Middle frontal gyrus (tissue), 1 donor: ENCODE data around the gene THAP5.

ENCODE experiments used
- DNase-seq: peaks from one replicate; pipeline ENCODE4 v3.0.0-alpha.2; 2015; ENCODE audit warnings: low spot score; ENCODE audit errors: extremely low spot score

The THAP5 gene, protein sequence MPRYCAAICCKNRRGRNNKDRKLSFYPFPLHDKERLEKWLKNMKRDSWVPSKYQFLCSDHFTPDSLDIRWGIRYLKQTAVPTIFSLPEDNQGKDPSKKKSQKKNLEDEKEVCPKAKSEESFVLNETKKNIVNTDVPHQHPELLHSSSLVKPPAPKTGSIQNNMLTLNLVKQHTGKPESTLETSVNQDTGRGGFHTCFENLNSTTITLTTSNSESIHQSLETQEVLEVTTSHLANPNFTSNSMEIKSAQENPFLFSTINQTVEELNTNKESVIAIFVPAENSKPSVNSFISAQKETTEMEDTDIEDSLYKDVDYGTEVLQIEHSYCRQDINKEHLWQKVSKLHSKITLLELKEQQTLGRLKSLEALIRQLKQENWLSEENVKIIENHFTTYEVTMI

DNA sequence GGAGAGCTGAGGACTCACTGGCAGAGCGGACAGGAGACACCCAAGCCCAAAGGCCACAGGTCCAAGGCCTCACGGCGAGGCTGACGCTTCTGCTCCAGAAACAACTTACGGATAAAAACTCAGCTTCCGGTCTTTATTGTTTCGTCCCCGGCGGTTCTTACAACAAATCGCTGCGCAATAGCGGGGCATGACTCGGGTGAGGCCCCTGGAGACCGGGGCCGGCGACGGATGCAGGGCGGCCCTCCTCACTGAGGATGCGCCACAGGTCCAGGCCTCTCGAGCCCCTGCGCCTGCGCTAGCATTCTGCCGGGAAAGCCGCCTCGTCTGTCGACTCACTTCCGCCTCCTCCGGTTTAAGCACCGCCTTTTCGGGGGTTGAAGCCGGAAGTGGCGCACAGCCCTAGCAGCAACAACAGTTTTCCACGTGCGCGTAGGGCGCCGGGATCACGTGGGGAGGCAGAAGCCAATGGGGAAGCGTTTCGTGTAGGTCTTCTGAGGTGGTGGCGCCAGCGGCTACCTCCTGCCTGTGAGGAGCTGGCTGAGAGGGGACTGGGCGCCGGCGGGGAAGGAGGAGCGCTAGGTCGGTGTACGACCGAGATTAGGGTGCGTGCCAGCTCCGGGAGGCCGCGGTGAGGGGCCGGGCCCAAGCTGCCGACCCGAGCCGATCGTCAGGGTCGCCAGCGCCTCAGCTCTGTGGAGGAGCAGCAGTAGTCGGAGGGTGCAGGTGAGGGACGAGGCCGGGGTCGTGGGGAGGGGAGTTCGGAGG is at the start of gene THAP5, which contains the start of gene DNAJB9:
Gene THAP5 (minus strand): TSS at position 326 of the 765 bp plus-strand sequence. CDS start 137 bp downstream, at position 189.
Gene DNAJB9 (plus strand): TSS at position 494 of the 765 bp plus-strand sequence. CDS start 1,853 bp downstream, outside the sequence.
- DNase-seq: peak; percentile 100

DNA sequence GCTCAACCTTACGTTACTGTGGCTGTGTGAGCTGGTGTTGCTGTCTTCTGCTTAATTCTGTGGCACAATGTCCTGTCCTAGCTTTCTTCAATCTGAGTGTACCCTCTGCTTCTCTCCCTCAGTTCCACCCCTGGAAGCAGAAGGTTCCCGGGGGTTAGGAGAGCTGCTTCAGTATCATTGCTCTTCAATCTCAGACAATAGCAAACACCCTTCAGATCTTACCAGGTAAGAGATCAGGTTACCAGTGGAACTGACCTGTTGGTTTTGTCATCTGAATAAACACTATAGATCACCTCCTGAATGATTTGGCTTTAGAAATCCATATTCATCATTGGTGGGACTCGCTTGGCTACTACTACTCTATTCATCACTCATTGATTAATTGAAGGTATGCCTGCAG is 48.5 kb upstream of the THAP5 start:
- no peak for DNase-seq

DNA sequence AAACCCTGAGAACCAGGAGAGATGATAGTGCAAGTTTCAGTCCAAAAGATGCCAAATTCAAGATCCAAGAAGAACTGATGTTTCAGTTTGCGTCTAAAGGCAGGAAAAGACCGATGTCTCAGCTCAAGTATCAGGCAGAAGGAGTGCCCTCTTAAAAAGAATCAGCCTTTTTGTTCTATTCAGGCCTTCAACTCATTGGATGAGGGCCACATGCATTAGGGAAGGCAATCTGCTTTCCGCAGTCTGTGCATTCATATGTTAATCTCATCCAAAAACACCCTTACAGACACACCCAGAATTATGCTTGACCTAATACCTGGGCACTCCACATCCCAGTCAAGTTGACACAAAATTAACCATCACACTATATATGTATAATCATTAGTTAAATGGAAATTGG is 45.4 kb upstream of the THAP5 start:
- DNase-seq: no peak

DNA sequence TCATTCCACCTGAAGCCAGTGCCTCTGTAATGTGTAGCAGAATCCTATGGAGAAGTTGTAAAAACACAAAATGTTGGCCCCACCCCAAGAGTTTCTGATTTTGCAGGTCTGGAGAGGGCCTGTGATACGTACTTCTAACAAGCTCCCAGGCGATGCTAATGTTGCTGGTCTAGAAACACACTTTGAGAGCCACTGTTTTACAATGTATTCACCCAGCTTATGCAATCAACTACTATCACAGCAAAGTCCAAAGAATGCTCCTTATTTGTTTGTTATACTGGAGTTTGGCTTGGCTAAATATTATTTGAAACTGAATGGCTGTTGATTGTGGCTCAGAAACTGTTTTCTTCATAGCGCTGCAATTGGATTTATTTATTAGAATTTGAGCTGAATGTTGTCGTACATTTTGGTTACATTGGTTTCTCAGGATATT is 44.5 kb upstream of the THAP5 start:
- no peak for DNase-seq

DNA sequence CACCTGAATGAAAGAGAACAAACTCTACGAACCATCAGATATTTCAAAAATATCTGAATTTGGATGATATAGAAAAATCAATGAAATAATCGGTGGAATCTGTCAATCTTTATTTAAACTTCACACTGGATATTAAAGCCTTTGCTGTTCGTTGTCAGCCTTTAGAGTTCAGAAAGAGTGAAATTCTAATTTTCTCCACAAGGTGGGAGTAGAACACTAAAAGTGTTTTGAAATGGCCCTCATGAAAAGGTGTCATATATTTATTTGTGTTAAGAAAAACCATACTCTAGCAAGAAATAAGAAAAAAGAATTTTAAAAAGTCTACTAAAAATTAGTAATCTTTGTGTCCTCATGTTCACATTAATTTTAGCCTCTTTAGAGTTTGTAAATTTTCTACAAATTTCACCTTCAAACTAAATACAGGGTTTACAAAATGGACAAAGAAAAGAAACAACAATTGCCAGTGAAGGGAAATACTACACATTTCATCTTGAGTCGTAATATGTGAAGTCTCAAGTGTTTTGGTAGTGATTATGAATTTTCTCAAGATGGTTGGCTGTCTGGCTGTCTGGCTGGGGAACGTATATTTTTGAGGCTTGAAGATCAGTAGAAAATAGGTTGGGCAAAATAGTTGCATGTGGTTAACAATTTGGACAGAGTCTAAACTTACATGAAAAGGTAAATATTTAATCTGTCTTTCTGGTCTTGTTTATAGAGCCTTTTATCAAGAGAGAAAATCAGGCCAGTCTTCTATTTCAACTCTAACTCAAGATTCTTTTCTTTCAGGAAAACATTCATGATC is 43.8 kb upstream of the THAP5 start:
- peak; percentile 69 for DNase-seq

DNA sequence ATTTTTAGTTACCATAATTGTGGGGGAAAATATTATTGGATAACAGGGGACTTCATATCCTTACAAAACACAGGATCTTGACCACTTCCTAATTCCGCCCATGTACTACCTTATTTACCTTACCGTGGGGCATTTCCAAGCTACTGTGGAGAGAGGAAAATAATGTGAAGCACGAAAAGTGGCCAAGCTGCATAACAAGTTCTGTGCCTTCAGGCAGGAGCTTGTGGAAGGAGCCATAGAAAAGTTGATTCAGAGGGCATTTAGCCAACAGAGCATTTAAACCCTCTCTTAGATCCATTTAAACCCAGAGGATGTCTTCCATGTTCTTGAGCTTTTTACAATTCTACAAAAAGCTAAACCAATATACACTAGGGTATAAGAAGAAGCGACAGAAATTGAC is 41.8 kb upstream of the THAP5 start:
- no peak for DNase-seq

DNA sequence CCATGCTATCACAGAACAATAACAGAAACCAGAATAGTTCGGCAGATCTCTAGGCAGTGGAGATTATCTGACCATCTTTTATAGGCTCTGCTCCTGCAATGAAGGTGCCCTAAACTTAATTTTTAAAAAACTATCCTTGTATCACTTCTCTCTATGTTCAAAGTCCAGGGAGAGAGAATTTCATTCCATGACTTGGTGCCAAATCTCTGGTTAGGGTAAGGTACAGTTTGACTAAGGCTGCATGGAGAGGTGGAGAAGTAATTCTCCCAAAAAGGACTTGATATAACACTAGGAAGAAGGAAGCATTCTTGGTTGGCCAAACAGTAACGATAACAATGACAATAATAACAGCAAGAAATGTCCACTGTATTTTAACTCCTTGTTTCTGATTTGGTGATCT is 40.1 kb upstream of the THAP5 start:
- no peak for DNase-seq

DNA sequence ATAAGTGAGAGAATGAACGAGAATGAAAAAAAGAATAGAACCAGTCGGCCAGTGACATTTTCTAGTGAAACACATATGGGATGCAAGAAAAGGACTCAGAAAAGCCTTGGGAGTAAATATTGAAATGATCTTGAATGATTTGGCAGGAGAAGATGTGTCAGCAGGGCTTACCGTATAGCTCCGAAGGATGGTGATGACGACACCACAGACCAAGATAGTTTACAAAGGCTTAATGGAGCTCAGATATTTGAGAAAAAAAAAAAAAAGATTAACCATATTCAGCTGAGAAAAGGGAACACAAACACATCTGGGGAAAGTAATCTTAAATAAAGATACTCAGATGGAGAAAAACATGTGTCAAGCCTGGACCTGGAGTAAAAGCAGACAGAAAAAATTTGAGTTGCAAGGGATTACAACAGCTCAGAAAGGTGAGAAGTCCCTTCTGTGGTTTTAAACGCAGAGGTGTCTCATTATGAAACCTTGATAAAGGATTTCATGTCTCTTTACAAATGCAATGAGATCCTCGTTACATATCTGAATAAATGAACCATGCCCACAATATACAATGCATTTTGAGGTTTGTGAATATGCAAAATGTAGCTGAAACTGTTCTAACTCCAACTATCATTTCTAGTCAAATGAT is 36.2 kb upstream of the THAP5 start:
- no peak for DNase-seq

DNA sequence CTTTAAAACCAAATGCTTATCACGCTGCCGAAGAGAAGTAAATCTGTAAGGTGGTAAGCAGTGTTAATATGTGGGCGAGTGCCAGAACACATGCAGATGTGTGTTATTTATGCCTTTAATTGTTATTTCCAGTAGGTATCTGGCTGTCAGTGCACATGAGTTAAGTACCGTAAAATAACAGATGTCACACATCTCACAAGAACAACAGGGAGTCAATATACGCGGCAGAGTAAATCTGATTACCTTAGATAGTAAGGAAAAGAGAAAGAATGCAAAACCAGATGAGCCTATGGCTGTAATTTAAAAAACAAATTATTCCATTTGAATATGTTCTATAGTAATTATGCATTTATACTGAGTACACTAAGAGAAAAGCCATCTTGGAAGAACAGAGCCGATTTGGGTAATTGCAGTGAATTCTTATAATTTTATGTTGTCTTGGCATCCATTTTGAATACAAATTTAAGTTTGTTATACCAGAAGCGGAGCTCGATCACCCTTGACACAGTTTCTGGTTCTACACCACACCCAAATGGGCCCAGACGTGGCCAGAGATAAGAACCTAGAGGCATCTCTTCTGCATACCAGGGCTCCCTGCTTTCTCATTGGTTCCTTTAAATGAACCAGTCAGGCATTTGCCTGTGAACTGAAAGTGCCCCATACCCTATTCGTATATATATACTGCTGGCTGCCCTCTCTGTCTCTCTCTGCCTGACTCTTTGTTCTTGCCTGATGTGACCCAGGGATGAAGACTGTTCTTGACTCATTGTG is 35.0 kb upstream of the THAP5 start:
- no peak for DNase-seq

DNA sequence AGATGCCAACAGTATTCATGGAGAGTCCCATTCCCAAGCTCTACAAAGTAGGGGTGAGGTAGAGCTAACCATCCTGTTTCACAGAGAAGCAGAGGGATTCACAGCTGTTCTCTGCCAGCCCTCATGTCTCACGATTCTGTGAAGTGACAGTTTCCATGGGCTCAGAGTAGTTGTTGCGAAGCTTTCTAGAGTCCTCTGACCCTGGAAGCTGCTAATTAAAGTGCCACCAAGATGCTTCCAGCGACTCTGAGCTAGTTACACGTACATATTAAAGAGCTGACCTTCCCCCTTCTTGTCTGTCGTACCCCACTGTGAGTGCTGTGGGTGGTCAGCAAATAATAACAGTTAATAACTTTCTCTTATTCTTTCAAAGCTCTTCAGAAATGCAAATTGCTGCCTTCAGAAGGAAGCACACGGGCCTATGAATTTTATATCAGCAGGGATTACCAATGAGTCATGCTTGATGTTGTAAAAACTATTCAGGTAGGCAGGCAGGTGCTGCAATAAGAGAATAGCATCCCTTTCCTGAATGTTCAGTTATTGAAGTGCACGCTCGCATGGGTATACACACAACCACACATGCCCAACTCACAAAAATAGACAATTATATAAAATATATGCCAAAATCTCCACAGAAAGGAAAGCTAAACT is 34.3 kb upstream of the THAP5 start:
- DNase-seq: no peak

DNA sequence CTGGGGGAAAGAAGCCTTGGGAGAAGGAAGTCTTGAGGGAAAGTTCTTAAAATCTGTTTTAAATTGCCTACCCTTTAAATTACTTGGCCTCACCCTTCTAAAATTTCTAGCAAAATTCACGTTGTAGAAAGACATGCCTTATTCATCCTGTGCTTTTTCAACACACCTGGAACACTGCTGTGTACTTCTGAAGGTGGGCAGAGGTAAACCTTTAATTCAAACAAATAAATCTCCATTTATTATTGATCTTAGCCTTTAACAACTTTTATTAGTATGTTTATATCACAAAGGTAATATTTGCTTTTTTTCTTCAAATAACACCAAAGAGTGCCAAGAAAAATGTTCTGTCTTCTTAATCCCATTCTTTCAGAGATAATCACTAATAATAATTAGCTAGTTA is 30.9 kb upstream of the THAP5 start:
- DNase-seq: no peak

DNA sequence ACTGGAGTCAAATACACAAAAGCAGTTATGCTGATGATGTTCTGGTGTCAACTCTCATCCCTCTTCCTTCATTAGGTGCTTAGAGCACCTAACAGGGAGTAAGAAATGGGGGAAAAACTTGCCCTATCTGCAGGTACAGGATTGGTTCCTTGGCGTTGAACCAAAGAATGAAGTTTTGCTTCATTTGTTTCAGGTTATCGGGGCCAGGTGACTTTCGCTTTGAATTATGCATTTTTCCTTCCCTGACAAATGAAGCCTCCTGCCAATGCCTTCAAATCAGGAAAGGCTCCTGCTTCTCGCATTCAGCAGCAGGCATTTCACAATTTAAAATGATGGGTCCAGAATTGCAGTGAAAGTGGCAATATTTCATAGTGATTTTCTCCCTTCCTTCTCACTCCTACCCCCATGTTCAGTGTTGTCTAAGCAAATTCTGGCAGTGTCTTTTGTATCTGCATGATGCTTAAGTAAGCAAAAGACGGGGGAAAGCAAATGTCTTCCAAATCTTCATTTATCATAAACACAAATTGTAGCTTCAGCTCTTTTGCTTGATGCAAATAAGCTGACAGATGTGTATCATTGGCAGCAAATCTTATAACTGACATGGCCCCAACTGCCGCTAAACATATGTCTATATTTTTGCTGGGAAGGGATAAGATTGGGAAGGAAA is 29.5 kb upstream of the THAP5 start:
- no peak for DNase-seq

DNA sequence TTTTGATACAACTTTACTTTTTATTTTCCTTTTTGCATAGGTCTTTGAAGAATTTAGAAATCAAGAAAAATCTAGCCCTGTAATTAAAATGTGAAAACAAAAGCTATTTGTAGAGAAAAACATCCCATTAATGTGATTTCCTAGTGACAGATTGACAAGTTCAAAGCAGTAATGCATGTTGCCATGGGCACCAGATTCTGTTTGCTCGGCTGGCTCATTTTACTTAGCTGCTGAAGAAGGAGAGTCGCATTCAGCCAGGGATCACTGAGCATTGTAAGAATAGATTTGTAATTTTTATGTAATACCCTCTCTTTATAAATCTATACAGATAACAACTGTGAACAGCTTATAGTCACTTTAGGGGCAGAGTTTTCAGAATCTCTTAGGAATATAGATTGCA is 28.6 kb upstream of the THAP5 start:
- no peak for DNase-seq

DNA sequence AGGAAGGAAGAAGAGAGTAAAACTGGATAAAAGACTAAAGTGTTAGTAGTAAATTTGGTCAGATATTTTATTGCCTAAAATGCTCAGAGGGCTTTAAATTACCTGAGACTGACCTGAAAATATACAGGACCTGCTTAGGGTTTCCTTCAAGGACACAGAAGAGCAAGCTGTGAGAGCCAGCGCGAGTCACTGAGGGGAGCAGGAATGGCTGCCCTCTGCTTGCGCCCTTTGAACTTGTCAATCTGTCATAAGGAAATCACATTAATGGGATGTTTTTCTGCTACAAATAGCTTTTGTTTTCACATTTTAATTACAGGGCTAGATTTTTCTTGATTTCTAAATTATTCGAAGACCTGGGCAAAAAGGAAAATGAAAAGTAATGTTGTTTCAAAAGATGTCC is 27.1 kb upstream of the THAP5 start:
- DNase-seq: no peak

DNA sequence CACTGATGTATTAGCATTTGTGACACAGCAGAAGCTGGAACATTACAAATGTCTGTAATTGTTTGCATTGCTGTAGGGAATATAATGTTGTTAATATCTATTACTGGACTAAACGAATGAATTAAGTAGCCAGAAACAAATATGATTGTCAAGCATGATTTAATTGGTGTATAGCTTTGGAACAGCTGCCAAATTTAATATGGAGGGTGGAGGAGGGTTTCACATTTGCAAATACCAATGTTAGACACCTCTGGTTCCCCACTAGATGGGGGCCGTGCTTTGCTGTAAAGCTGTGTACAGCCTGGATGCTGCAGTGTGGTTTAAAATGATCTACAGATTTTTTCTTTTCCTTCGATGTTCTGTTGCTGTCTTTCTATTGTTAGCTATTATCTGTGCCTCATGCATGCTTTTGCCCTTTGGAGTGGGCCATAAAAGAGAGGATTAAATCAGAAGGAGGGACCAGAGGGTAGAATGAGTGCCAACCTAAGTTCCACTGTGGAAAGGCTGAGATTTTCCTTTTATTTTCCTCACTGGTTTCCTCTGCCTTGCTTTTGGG is 23.2 kb upstream of the THAP5 start:
- DNase-seq: no peak

DNA sequence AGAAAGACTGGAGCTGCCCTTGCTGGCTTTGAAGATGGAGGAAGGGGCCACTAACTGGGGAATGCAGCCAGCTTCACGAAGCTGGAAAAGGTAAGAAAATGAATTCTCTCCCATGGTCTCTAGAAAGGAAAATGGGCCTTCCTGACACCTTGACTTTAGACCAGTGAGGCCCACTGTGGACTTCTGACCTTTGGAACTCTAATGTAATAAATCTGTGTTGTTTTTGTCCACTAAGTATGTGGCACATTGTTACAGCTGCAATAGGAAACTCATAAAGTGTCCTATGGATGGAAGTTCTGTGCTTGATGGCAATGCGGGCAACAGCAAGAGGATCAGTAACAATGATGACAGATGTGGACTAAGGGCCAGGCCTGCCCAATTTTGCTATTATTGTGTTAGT is 21.1 kb upstream of the THAP5 start:
- no peak for DNase-seq

DNA sequence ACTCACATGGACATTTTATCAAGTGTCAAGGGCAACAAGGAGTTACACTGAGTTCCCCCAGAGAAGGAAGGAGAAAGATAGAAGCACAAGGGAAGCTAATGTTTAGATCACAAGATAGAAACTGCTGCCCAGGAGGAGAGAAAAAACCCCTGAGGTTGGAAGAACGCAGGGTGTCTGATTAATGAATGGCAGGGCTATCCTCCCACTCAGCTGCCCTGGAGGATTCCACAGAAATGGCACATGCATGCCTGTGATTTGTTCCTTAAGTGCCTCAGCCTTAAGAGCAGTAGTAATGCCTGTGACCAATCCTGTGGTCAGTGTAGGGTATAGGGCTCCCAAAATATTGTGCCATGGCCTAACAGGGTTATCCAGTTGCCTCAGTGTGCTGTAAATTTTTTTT is 20.4 kb upstream of the THAP5 start:
- DNase-seq: no peak

DNA sequence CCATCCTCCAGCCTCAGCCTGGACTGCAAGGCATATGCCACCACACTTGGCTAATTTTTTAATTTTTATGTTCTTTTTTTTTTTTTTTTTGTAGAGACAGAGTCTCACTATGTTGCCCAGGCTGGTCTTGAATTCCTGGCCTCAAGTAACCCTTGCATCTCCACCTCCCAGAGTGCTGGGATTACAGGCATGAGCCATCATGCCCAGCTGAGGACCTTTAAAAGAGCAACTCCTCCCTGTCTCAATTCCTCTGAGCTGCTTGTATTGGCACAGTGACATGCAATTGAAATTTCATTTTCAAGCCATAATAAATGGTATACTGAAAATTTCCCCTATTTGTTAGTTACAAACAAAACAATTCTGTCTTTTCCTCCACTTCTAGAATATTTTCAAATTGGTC is 19.7 kb upstream of the THAP5 start:
- DNase-seq: no peak

DNA sequence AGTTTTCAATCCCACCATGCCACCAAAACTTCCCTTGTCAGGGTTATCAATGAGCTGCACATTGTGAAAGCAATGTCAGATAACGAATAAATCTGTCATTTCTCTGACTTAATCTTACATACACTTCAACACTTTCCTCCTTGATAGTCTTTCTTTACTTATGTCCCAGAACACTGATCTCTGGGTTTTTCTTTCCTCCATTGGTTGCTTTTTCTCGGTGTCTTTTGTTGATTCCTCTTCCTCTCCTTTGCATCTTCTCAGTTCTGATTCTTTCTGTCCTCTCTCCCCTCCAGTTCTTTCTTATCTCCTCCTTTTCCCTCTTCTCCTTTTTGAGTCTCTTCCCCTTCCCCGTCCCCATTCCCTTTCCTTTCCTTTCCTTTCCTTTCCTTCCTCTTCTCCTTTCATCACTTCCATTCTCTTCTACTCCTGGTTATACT is 16.8 kb upstream of the THAP5 start:
- no peak for DNase-seq
